BLaER1 treated with 17β-estradiol and CSF1 and Interleukin-3, amounts not matched to agents 10 nM and 100 nM (cell line): ENCODE measurements around the gene TWSG1.
"Not testable (repeated sequence)": the region's sequence is repeated elsewhere in the genome, so short reads cannot be mapped to it uniquely, and the experiment has no call there.

ENCODE experiments used
- H3K27ac ChIP-seq, 11 experiments: shearing (Covaris generic); formaldehyde crosslinking; 2 replicates each; pipeline ENCODE4 v1.8.1; 2022
- H3K27me3 ChIP-seq, 11 experiments: shearing (Covaris generic); formaldehyde crosslinking; 2 replicates each; pipeline ENCODE4 v1.8.1; 2022
- H3K36me3 ChIP-seq, 11 experiments: shearing (Covaris generic); formaldehyde crosslinking; 2 replicates each; pipeline ENCODE4 v1.8.1; 2022
- H3K4me1 ChIP-seq, 10 experiments: shearing (Covaris generic); formaldehyde crosslinking; 2 replicates each; pipeline ENCODE4 v1.8.1; 2022
- H3K4me2 ChIP-seq, 11 experiments: shearing (Covaris generic); formaldehyde crosslinking; 2 replicates each; pipeline ENCODE4 v1.8.1; 2022
- H3K4me3 ChIP-seq, 10 experiments: shearing (Covaris generic); formaldehyde crosslinking; 2 replicates each; pipeline ENCODE4 v1.8.1; 2022
- H3K9ac ChIP-seq, 11 experiments: shearing (Covaris generic); formaldehyde crosslinking; 2 replicates each; pipeline ENCODE4 v1.8.1; 2022
- H3K9me3 ChIP-seq, 11 experiments: shearing (Covaris generic); formaldehyde crosslinking; replicated peaks in 1 of 11; 2 replicates each; pipeline ENCODE4 v1.8.1; 2022
- H4K20me1 ChIP-seq, 11 experiments: shearing (Covaris generic); formaldehyde crosslinking; 2 replicates each; pipeline ENCODE4 v1.8.1; 2022
- Cebpa-rat ChIP-seq, 11 experiments: shearing (Covaris generic); IDR thresholded peaks; 2 replicates each; pipeline ENCODE4 v1.8.1; 2022

TWSG1 gene

DNA sequence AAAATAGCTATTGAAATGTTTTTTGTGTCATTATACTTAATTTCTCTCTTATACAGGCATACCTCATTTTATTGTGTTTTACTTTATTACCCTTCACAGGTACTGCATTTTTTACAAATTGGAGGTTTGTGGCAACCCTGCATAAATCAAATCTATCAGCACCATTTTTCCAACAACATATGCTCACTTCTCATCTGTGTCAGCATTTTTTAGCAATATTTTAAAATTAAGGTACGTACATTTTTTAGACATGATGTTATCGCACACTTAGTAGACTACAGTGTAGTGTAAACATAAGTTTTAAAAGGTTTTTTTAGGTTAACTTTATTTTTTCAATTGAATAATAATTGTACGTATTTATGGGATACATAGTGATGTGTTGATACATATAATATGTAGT lies 110.0 kb downstream of the TWSG1 start:
- no peaks in the 10 kb centered on the region; a peak in 1 of 22 replicates for H3K36me3 ChIP-seq

DNA sequence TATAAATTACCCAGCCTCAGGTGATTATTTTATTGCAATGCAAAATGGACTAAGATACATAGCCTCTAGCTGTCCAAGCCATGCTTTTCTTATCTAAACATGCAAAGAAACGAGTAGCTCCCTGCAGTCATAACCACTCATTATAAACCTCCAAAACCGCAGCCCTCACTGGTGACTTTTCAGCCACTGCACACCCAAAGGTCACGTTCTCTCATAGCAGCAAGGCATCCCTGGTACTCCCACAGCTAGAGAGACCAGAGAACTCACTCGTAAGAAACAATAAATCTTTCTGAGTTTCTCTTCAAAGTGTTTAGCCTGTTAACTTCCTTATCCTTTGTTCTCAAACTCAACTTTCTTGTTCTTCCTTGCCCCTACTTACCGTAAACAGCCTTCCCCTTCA lies 112.3 kb downstream of the TWSG1 start:
- Histone ChIP-seq H3K4me3 (no peak overlapping the region), H4K20me1 (no peaks in the 10 kb centered on the region), H3K36me3 (no peaks in the 10 kb centered on the region; a peak in 1 of 22 replicates), H3K27me3 (no peaks in the 10 kb centered on the region), H3K4me1 (no peaks in the 10 kb centered on the region), H3K9ac (no peak overlapping the region), H3K4me2 (no peak overlapping the region), H3K9me3 (peaks cover 22 to 31% (median 26%) of the 10 kb centered on the region in 11 experiments), H3K27ac (no peak overlapping the region)
- TF ChIP-seq Cebpa-rat (IDR thresholded peaks at IDR 0.05) = no peak

More for the DNA sequence above, 110.0 kb downstream of the TWSG1 start:
- no peak for TF ChIP-seq Cebpa-rat (IDR thresholded peaks at IDR 0.05)
- Histone ChIP-seq H4K20me1 (no peaks in the 10 kb centered on the region), H3K4me2 (no peak overlapping the region), H3K4me1 (no peaks in the 10 kb centered on the region), H3K9me3 (peaks cover 22 to 31% (median 26%) of the 10 kb centered on the region in 11 experiments), H3K27me3 (no peaks in the 10 kb centered on the region), H3K27ac (no peak overlapping the region), H3K4me3 (no peak overlapping the region), H3K9ac (no peak overlapping the region)

DNA sequence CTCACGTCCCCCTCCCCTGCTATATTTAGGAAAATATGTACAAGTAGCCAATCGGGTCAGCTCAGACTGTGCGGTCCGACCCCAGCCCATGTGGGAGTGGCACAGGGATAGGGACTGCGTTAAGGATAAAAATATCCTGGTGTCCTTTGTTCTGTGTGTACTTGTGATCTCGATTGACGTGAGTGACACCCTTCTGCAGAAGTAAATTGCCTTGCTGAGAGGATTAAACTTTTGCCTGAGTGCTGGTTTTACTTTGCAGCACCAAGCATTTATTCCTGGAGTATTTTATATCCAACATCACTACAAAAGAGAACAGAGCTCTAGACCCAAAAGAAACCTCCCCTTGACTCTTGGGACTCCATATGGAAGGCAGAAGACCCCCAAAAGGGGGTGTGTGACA lies 112.8 kb downstream of the TWSG1 start:
- no peaks in the 10 kb centered on the region for H4K20me1 ChIP-seq
- no peak for TF ChIP-seq Cebpa-rat (IDR thresholded peaks at IDR 0.05)
- H3K4me1 ChIP-seq = no peaks in the 10 kb centered on the region
- H3K9ac ChIP-seq = no peak overlapping the region
- no peak overlapping the region for H3K27ac ChIP-seq
- peaks cover 22 to 31% (median 26%) of the 10 kb centered on the region in 11 experiments for H3K9me3 ChIP-seq
- no peak overlapping the region for H3K4me2 ChIP-seq
- no peak overlapping the region for H3K4me3 ChIP-seq
- H3K36me3 ChIP-seq = no peaks in the 10 kb centered on the region; a peak in 1 of 22 replicates
- no peaks in the 10 kb centered on the region for H3K27me3 ChIP-seq

DNA sequence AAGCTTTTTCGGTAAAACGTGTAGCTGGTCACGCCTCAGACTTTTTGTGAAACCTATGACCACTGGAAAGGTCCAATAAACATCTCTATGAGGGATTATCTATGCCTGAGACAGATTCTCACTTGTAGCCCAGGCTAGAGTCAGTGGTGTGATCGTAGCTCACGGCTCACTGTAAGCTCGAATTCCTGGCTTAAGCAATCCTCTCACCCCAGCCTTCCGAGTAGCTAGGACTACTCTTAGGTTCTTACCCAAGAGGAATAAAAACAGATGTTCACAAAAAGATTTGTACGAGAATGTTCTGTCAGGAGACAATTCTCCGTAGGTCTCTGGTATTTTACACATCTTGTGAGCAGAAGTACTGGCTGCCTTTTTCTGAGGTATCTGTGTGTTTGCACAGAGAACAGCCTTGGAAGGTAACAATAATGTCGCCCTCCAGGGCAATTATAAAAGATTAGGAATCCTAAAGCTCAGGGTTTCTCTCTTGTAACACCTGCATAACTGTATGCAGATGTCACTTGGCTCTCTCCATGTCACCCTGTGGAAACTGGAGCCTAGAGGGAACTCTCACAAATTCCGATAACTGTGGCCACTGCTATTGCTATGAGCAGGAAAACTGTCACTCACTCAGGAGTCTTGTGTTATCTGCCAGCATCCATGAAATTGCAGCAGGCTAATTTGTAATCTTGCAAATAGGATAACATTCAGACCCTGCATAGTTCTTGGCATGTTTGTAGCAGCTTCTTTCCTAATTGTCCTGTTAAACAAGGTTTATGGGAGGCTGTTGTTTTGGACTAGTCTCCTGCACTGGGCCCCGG lies 115.2 kb downstream of the TWSG1 start:
- Histone ChIP-seq H3K4me3 (no peak overlapping the region), H3K9me3 (peaks cover 23 to 38% (median 32%) of the 10 kb centered on the region in 11 experiments), H3K36me3 (no peaks in the 10 kb centered on the region; a peak in 1 of 22 replicates), H3K4me2 (no peak overlapping the region), H3K4me1 (no peaks in the 10 kb centered on the region), H3K27ac (no peak overlapping the region), H3K9ac (no peak overlapping the region), H4K20me1 (no peaks in the 10 kb centered on the region), H3K27me3 (no peaks in the 10 kb centered on the region)
- no peak for TF ChIP-seq Cebpa-rat (IDR thresholded peaks at IDR 0.05)

DNA sequence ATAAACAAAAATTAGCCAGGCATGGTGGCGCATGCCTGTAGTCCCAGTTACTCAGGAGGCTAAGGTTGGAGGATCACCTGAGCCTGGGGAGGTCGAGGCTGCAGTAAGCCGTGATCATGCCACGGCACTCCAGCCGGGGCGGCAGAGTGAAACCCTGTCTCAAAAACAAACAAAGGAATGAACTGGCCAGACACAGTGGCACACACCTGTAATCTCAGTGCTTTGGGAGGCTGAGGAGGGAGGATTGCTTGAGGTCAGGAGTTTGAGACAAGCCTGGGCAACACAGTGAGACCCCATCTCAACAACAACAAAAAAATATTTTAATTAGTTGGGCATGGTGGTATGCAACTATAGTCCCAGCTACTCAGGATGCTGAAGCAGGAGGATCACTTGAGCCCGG lies 116.3 kb downstream of the TWSG1 start:
- H3K9me3 ChIP-seq = peaks cover 34 to 47% (median 42%) of the 10 kb centered on the region in 11 experiments
- H3K4me3 ChIP-seq, H3K27ac ChIP-seq, H3K36me3 ChIP-seq, H4K20me1 ChIP-seq, H3K4me1 ChIP-seq, H3K4me2 ChIP-seq, H3K9ac ChIP-seq, H3K27me3 ChIP-seq: not testable (repeated sequence)
